ENCODE measurements around the gene RAF1. TPM values are rescaled to one million over a fixed set of nuclear protein-coding genes. Genes with fewer than 3 reads are reported as not detected.
A peak's percentile ranks its signal among the peaks of the same experiment; 100 is the strongest.

RAF1 gene
- total RNA-seq, 2 experiments from 2014 or later = 64.6 to 66.9 TPM

DNA sequence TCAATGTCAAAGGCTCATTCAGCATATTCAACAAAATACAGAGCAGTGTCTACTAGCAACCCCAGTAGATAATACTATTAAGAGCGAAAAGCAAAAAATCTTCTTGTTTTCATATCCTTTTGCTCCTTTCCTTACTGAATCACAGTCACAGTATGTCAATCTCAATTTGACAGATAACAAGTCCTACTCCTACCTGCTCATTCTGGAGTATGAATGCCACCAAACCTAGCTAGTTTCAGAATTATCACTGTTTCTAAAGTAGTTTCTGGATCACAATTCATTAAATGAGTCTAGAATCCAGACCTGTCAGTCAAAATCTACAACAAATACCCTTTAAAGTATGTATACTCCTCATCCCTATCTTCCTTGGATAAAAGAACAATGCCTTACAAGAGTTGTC is 55.5 kb downstream of the RAF1 start:
- Mint-ChIP-seq H3K9me3 (no peaks in the 10 kb centered on the region), H3K27me3 (no peaks in the 10 kb centered on the region)
- intact Hi-C loops (cut with micrococcal nuclease) = loop anchor here (2.0 kb wide), 2 partner anchors 16 to 112 kb away; no protein-coding TSS in a partner anchor

DNA sequence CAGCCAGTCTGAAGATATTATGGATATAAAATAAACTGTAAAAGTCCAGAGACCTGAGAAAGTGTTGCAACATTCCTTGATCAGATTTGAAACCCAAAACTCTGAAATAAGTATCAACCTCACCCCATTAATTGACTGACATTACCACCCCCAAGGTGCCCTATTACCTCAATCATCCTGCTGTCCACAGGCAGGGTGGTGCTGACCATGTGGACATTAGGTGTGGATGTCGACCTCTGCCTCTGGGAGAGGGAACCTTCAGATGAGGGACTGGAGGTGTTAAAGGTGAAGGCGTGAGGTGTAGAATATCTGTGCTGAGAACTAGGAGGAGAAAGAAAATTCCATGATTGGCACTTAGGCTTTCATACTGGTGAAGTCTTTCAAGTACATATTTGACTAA is 59.9 kb downstream of the RAF1 start:
- H3K27ac Mint-ChIP-seq = no peak overlapping the region
- no peak overlapping the region for H3K4me3 Mint-ChIP-seq
- H3K4me1 Mint-ChIP-seq (ENCODE audit: low read depth) = peaks cover 25% of the 10 kb centered on the region
- ChIA-PET POLR2A (no interaction called here), CTCF (no interaction called here)
- intact Hi-C loops (cut with micrococcal nuclease) = no loop called here
- DNase-seq = no peak
- H3K9me3 Mint-ChIP-seq = no peaks in the 10 kb centered on the region
- H3K36me3 Mint-ChIP-seq = peaks cover 54% of the 10 kb centered on the region
- H3K27me3 Mint-ChIP-seq = no peaks in the 10 kb centered on the region

More for the DNA sequence above, 55.5 kb downstream of the RAF1 start:
- Mint-ChIP-seq H3K4me3 (no peak overlapping the region), H3K36me3 (peaks cover 44% of the 10 kb centered on the region), H3K4me1 (ENCODE audit: low read depth) (peaks cover 31% of the 10 kb centered on the region), H3K27ac (peak overlapping the region; percentile 38)
- CTCF ChIA-PET = interaction anchor here (0.7 kb wide), 1 partner anchor 62 kb away, joined by 3 read pairs; no protein-coding TSS in a partner anchor
- no peak for DNase-seq
- POLR2A ChIA-PET = interaction anchor here (2.5 kb wide), 1 partner anchor 55 kb away, joined by 16 read pairs; the partner anchor contains the start of gene RAF1

DNA sequence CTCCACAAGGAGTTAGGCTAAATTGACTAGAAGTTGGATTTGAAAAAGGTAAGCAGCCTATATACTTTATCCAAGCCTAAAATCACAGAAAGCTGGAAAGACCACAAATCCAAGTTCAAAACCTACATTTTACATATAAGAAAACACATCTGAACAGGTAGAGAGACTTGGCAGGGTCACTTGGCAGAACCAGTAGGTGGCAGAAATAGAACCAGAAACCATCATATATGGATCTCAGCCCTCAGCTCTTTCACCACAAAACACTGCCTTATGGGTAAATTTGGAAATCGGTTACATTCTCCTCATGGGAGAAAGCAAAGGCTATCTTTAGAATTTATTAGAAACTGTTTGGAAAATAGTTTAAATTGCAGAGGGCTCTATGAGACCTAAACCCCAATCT is 62.8 kb downstream of the RAF1 start:
- no peak for DNase-seq
- ChIA-PET POLR2A (no interaction called here), CTCF (interaction anchor here (1.2 kb wide), 1 partner anchor 63 kb away, joined by 3 read pairs; the partner anchor contains the start of gene RAF1)
- H3K9me3 Mint-ChIP-seq = no peaks in the 10 kb centered on the region
- no peak overlapping the region for H3K4me3 Mint-ChIP-seq
- no peak overlapping the region for H3K27ac Mint-ChIP-seq
- peaks cover 5% of the 10 kb centered on the region for H3K4me1 Mint-ChIP-seq (ENCODE audit: low read depth)
- intact Hi-C loops (cut with micrococcal nuclease) = no loop called here
- H3K36me3 Mint-ChIP-seq = peaks cover 47% of the 10 kb centered on the region
- no peaks in the 10 kb centered on the region for H3K27me3 Mint-ChIP-seq

DNA sequence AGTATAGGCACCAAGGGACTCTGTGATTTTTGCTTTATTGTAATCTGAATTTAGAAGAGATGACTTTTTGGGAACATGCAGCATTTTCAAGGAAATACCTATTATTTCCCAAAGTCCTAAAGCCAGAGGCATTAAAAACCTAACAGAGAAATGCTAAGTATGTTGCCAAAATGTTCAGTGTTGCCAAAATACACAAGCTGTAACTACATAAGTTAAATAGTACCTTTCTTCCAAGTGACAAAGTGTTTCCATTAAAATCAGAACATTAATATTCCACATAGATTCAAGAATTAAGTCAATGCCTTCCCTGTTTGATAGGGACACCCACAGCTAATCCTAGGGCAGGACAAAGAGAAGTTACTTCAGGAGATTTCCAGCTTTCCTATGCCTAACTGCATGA is 65.0 kb downstream of the RAF1 start:
- H3K4me1 Mint-ChIP-seq (ENCODE audit: low read depth) = peaks cover 3% of the 10 kb centered on the region
- H3K27me3 Mint-ChIP-seq = no peaks in the 10 kb centered on the region
- no peaks in the 10 kb centered on the region for H3K9me3 Mint-ChIP-seq
- H3K36me3 Mint-ChIP-seq = peaks cover 45% of the 10 kb centered on the region
- no peak overlapping the region for H3K27ac Mint-ChIP-seq
- H3K4me3 Mint-ChIP-seq = no peak overlapping the region
- intact Hi-C loops (cut with micrococcal nuclease) = no loop called here
- POLR2A ChIA-PET = interaction anchor here (1.0 kb wide), 1 partner anchor 14 kb away, joined by 3 read pairs; no protein-coding TSS in a partner anchor
- DNase-seq = no peak
- CTCF ChIA-PET = no interaction called here

DNA sequence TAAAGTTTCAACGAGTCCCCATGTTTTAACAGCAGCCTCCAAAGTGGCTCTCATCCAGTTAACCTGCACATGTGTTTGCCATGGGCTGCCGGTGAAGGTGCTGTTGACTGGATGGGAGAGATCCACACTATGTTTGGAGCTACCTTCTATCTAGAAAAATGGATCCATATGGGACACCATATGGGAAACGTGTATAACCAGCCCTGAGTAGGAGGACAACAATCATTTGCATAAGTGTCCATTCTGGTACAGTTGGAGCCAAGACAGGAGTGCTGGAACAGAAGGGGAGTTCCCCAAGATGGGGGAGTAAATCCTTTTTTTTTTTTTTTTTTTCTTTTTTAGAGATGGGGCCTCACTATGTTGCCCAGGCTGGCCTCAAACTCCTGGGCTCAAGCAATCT is 70.4 kb downstream of the RAF1 start:
- no peak for DNase-seq
- Mint-ChIP-seq H3K36me3 (peaks cover 46% of the 10 kb centered on the region), H3K27me3 (no peaks in the 10 kb centered on the region), H3K4me1 (ENCODE audit: low read depth) (no peaks in the 10 kb centered on the region), H3K27ac (no peak overlapping the region), H3K4me3 (no peak overlapping the region), H3K9me3 (no peaks in the 10 kb centered on the region)
- ChIA-PET CTCF (no interaction called here), POLR2A (interaction anchor here (1.2 kb wide), 1 partner anchor 9 kb away, joined by 4 read pairs; no protein-coding TSS in a partner anchor)
- intact Hi-C loops (cut with micrococcal nuclease) = no loop called here

DNA sequence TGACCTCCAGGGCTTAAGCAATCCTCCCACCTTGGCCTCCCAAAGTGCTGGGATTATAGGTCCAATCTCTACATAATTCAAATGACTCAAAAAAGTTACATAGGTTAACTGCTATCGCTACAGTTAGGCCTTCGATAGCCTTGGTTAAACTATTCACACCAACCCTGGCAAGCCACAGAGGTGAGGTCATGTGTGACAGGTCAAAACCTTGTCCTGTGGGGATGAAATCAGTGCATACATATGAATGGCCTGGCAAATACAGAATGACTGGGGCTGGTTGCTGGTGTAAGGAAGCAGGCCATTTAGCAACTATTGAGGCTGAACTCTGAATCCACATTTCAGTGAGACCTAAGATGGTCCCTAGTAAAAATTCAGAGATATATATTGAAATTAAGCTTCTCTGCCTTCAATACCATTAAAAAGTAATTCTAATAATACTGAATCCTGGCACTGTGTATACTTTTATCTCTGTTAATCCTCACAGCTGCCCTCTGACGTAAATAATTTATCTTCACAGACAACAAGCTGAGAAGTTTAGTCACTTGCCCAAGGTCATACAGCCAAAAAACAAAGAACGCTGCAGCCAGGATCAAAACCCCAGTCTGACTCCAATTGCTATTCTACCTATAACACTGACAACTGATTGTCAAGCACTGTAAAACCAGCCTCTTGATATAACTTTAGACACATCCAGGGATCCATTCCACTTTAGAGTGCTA is 71.8 kb downstream of the RAF1 start:
- Mint-ChIP-seq H3K36me3 (peaks cover 46% of the 10 kb centered on the region), H3K4me3 (no peak overlapping the region), H3K4me1 (ENCODE audit: low read depth) (no peaks in the 10 kb centered on the region), H3K27ac (no peak overlapping the region), H3K27me3 (no peaks in the 10 kb centered on the region), H3K9me3 (no peaks in the 10 kb centered on the region)
- DNase-seq = no peak
- CTCF ChIA-PET = no interaction called here
- intact Hi-C loops (cut with micrococcal nuclease) = no loop called here
- POLR2A ChIA-PET = no interaction called here

DNA sequence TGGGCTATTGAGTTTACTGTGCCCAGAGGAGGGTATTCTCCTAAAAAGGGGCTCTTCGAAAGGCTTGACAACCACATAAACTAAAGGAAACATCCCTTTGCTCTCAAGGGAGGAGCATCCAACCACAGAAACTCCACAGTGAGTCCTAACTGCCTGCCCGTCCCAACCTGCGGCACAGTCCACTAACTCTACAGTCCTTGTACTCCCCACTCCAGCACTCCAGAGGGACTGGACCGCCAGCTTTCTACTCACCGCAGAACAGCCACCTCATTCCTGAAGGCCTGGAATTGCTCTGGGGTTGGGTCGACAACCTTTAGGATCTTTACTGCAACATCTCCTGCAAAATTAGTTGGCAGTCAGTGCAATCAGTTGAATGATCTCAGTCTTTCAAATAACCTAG is 72.5 kb downstream of the RAF1 start:
- Mint-ChIP-seq H3K27ac (peak overlapping the region; percentile 49), H3K27me3 (no peaks in the 10 kb centered on the region), H3K9me3 (no peaks in the 10 kb centered on the region), H3K36me3 (peaks cover 43% of the 10 kb centered on the region), H3K4me3 (no peak overlapping the region), H3K4me1 (ENCODE audit: low read depth) (no peaks in the 10 kb centered on the region)
- CTCF ChIA-PET = no interaction called here
- intact Hi-C loops (cut with micrococcal nuclease) = no loop called here
- POLR2A ChIA-PET = no interaction called here
- no peak for DNase-seq

DNA sequence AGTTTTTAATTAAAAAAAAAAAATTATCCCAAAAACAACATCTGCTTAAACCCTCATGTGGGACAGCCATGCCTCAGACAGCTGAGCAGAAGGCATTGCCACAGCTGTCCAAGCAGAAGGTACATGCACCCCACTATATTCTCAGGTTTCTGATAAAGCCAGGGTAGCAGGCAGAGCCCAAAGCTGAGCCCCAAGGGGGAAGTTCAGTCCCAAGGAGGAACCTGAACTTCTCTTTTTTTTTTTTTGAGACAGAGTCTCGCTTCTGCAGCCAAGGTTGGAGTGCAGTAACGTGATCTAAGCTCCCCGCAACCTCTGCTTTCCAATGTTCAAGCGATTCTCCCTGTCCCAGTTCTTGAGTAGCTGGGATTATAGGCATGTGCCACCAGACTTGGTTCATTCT is 73.8 kb downstream of the RAF1 start:
- POLR2A ChIA-PET = no interaction called here
- Mint-ChIP-seq H3K36me3 (peaks cover 46% of the 10 kb centered on the region), H3K4me1 (ENCODE audit: low read depth) (no peaks in the 10 kb centered on the region), H3K4me3 (no peak overlapping the region), H3K27ac (no peak overlapping the region), H3K27me3 (no peaks in the 10 kb centered on the region), H3K9me3 (no peaks in the 10 kb centered on the region)
- no peak for DNase-seq
- intact Hi-C loops (cut with micrococcal nuclease) = no loop called here
- CTCF ChIA-PET = no interaction called here

DNA sequence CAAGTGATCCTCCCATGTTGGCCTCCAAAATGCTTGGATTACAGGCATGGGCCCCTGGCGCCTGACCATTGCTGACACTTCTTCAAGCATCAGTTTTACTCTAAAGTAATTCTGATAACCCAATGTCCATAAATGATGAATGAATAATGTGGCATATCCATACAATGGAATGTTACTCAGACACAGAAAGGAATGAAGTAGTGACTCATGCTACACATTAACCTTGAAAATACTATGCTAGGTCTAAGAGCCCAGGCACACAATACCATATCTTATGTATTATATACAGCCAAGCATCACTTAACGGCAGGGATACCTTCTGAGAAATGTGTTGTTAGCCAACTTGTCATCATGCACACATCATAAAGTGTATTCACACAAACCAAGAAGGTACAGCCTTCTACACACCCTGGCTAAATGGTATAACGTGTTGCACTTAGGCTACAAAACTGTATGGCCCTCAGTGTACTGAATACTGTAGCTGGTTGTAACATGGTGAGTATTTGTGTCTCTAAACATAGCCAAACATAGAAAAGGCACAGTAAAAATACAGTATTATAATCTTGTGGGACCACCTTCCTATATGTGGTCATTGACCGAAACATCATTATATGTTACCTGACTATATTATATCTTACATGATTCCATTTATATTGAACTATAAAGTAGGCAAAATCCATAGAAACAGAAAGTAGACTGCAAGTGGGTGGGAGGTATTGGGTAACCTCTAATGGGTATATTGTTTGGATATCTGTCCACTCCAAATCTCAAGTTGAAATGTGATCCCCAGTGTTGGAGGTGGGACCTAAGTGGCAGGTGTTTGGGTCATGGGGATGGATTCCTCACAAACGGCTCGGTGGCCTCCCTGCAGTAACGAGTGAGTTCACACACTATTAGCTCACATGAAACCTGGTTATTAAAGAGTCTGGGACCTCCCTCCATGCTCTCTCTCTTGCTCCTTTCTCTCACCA is 75.6 kb downstream of the RAF1 start:
- H3K4me1 Mint-ChIP-seq (ENCODE audit: low read depth) = no peaks in the 10 kb centered on the region
- ChIA-PET POLR2A (no interaction called here), CTCF (no interaction called here)
- H3K27me3 Mint-ChIP-seq = no peaks in the 10 kb centered on the region
- H3K27ac Mint-ChIP-seq = peak overlapping the region; percentile 33
- DNase-seq = no peak
- H3K4me3 Mint-ChIP-seq = no peak overlapping the region
- intact Hi-C loops (cut with micrococcal nuclease) = no loop called here
- peaks cover 41% of the 10 kb centered on the region for H3K36me3 Mint-ChIP-seq
- H3K9me3 Mint-ChIP-seq = no peaks in the 10 kb centered on the region

DNA sequence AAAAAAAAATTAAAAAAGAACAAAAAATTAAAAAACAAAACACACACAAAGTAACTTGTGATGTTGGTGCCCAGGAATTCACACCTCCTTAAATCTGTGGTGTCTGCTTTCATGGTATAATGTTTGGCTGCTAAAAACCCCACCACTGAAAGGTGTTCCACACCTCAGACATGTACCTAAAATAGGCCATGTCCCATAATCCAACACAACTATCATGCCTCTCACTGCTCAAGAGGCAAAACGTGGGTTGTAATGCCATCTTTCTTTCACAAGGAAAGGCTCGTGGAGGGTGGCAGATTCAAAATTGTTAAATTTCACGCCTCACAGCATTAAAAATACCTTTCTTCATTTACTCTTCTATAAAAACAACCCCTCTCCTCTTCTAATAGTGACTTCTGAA is 77.5 kb downstream of the RAF1 start:
- DNase-seq = no peak
- ChIA-PET POLR2A (no interaction called here), CTCF (no interaction called here)
- Mint-ChIP-seq H3K4me3 (no peak overlapping the region), H3K27me3 (no peaks in the 10 kb centered on the region), H3K36me3 (peaks cover 41% of the 10 kb centered on the region), H3K9me3 (no peaks in the 10 kb centered on the region), H3K27ac (no peak overlapping the region), H3K4me1 (ENCODE audit: low read depth) (no peaks in the 10 kb centered on the region)
- intact Hi-C loops (cut with micrococcal nuclease) = no loop called here

DNA sequence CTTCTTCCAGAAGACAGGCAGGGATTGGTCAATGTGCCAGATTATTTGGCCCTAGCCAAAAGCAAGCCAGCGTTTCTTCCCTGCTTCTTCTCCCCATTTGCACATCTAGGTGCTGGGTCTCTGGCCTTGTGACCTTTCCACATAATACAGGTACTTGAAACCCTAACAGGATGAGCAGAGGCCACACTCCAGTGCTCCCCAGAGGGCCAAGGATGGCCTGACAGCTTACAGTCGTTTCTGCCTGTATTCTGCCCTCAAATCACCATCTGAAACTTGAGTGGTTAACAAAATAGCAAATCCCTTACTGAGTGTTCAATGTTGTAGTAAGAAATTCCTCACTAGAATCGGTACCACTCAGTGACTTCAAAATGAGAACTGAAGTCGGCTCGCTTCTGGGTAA is 77.9 kb downstream of the RAF1 start:
- no peaks in the 10 kb centered on the region for H3K4me1 Mint-ChIP-seq (ENCODE audit: low read depth)
- H3K27ac Mint-ChIP-seq = no peak overlapping the region
- POLR2A ChIA-PET = no interaction called here
- H3K4me3 Mint-ChIP-seq = no peak overlapping the region
- H3K9me3 Mint-ChIP-seq = no peaks in the 10 kb centered on the region
- DNase-seq = no peak
- intact Hi-C loops (cut with micrococcal nuclease) = no loop called here
- peaks cover 40% of the 10 kb centered on the region for H3K36me3 Mint-ChIP-seq
- no peaks in the 10 kb centered on the region for H3K27me3 Mint-ChIP-seq
- CTCF ChIA-PET = no interaction called here

DNA sequence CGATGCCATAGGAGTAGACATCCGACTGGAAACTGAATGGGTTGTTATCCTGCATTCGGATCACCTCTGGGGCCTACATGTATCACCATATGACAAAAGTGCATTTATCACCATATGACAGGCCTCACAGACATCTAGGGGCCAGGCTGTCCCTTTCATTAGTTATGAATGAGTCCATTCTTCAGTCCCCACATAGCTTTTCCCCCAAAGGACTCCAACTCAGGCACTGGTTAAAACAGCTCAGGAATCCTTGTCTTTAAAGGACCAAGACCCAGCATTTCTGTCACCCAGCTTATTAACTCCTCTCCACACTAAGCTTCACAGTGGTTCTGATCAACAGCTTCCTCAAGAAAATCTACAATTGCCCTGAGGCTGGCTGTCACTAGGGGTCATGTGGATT is 78.7 kb downstream of the RAF1 start:
- POLR2A ChIA-PET = interaction anchor here (0.8 to 1.8 kb wide), 2 partner anchors 9 to 13 kb away, joined by 3 to 4 read pairs; no protein-coding TSS in a partner anchor
- CTCF ChIA-PET = no interaction called here
- no peak for DNase-seq
- intact Hi-C loops (cut with micrococcal nuclease) = no loop called here
- Mint-ChIP-seq H3K4me1 (ENCODE audit: low read depth) (no peaks in the 10 kb centered on the region), H3K4me3 (no peak overlapping the region), H3K27me3 (no peaks in the 10 kb centered on the region), H3K27ac (no peak overlapping the region), H3K9me3 (no peaks in the 10 kb centered on the region), H3K36me3 (peaks cover 37% of the 10 kb centered on the region)
